Progenitor cell of endocrine pancreas (in vitro differentiated cells): ENCODE data around the gene SDF2. TPM values are rescaled to one million over a fixed set of nuclear protein-coding genes. Genes with fewer than 3 reads are reported as not detected.

ENCODE experiments used
- DNase-seq: peaks from one replicate; pipeline ENCODE4 v3.0.0; 2021; ENCODE audit warnings: low spot score; ENCODE audit not compliant: unreplicated experiment
- H3K27ac Mint-ChIP-seq: 2 replicates; pipeline ENCODE4 v1.8.0; 2021; ENCODE audit warnings: mild to moderate bottlenecking, moderate library complexity, mixed read lengths
- H3K27me3 Mint-ChIP-seq: 2 replicates; pipeline ENCODE4 v1.8.0; 2021; ENCODE audit warnings: mixed read lengths
- H3K36me3 Mint-ChIP-seq: 2 replicates; pipeline ENCODE4 v1.8.0; 2022; ENCODE audit warnings: mixed read lengths; ENCODE audit not compliant: insufficient read depth
- H3K4me1 Mint-ChIP-seq: 2 replicates; pipeline ENCODE4 v1.8.0; 2021; ENCODE audit warnings: low read depth, mixed read lengths
- H3K4me3 Mint-ChIP-seq: 2 replicates; pipeline ENCODE4 v1.8.0; 2021; ENCODE audit warnings: low read depth, mild to moderate bottlenecking, moderate library complexity, mixed read lengths
- H3K9me3 Mint-ChIP-seq: 2 replicates; pipeline ENCODE4 v1.8.0; 2021; ENCODE audit warnings: low read depth, mixed read lengths
- CTCF ChIP-seq: fragments of 200-600 bp; sonication (generic); IDR thresholded peaks from one replicate; pipeline ENCODE4 v1.5.0; 2021; ENCODE audit warnings: antibody characterized with exemption, mild to moderate bottlenecking; ENCODE audit not compliant: unreplicated experiment
- long read RNA-seq: library from polyadenylated mRNA; unstranded; transcript quantifications from one replicate; pipeline ENCODE4 v2.0.0, GENCODE V29; 2020
- total RNA-seq: library from RNA; stranded (reverse); gene quantifications from 2 replicates; pipeline ENCODE4 v1.2.1, GENCODE V29; 2021

The SDF2 gene, protein sequence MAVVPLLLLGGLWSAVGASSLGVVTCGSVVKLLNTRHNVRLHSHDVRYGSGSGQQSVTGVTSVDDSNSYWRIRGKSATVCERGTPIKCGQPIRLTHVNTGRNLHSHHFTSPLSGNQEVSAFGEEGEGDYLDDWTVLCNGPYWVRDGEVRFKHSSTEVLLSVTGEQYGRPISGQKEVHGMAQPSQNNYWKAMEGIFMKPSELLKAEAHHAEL
- total RNA-seq, result 53.3 and 57.9 TPM in 2 replicates
- long read RNA-seq, transcript SDF2-201 (3 exons, 1,568 nt), result major isoform, 42 of 47 reads
- long read RNA-seq, partial matches to known transcripts, result 0 of 47 reads
- long read RNA-seq, other reads (novel, unspliced or antisense), result 3 of 47 reads

GRCh38 chr17:28661635-28662526 is at the start of gene SDF2, which contains the start of gene SUPT6H:
Gene SDF2 (minus strand): TSS chr17:28661906. CDS start chr17:28661876, 30 bp downstream.
Gene SUPT6H (plus strand): TSS chr17:28662205. CDS start chr17:28673402, 11,197 bp downstream.
- peaks cover 25% of the 10 kb centered on the region for H3K4me1 Mint-ChIP-seq
- peak; percentile 74 for DNase-seq
- peaks cover 31% of the 10 kb centered on the region for H3K36me3 Mint-ChIP-seq
- peak within 1 kb of the TSS; percentile 100 for H3K4me3 Mint-ChIP-seq
- peaks cover 4% of the 10 kb centered on the region for H3K9me3 Mint-ChIP-seq
- TF ChIP-seq CTCF, result no peak
- H3K27me3 Mint-ChIP-seq, result no peaks in the 10 kb centered on the region
- H3K27ac Mint-ChIP-seq, result peak within 1 kb of the TSS; percentile 99

- Mint-ChIP-seq H3K27ac (peak overlapping the region; percentile 100), H3K36me3 (peaks cover 20% of the 10 kb centered on the region), H3K9me3 (no peaks in the 10 kb centered on the region), H3K4me1 (peaks cover 16% of the 10 kb centered on the region), H3K4me3 (peak overlapping the region; percentile 95), H3K27me3 (no peaks in the 10 kb centered on the region)
- peak; percentile 96 for DNase-seq
- TF ChIP-seq CTCF, result no peak
Observed at GRCh38 chr17:28710861-28711722, 49.4 kb upstream of the SDF2 start.

- H3K36me3 Mint-ChIP-seq, result peaks cover 10% of the 10 kb centered on the region
- DNase-seq, result no peak
- no peak for TF ChIP-seq CTCF
- no peak overlapping the region for H3K27ac Mint-ChIP-seq
- H3K9me3 Mint-ChIP-seq, result no peaks in the 10 kb centered on the region
- no peak overlapping the region for H3K4me3 Mint-ChIP-seq
- H3K27me3 Mint-ChIP-seq, result no peaks in the 10 kb centered on the region
- peaks cover 10% of the 10 kb centered on the region for H3K4me1 Mint-ChIP-seq
Observed at GRCh38 chr17:28707339-28707720, 45.6 kb upstream of the SDF2 start.

- TF ChIP-seq CTCF, result no peak
- Mint-ChIP-seq H3K27ac (no peak overlapping the region), H3K4me1 (peaks cover 7% of the 10 kb centered on the region), H3K27me3 (no peaks in the 10 kb centered on the region), H3K36me3 (peaks cover 12% of the 10 kb centered on the region), H3K4me3 (no peak overlapping the region), H3K9me3 (no peaks in the 10 kb centered on the region)
- DNase-seq, result no peak
Observed at GRCh38 chr17:28706471-28707338, 45.0 kb upstream of the SDF2 start.
